ENCODE data around the gene PSMD13.
"Not testable (repeated sequence)": the region's sequence is repeated elsewhere in the genome, so short reads cannot be mapped to it uniquely, and the experiment has no call there.

The PSMD13 gene

GRCh38 chr11:279040-279965 is 42.5 kb downstream of the PSMD13 start:
- DNase-seq: no peak

DNA sequence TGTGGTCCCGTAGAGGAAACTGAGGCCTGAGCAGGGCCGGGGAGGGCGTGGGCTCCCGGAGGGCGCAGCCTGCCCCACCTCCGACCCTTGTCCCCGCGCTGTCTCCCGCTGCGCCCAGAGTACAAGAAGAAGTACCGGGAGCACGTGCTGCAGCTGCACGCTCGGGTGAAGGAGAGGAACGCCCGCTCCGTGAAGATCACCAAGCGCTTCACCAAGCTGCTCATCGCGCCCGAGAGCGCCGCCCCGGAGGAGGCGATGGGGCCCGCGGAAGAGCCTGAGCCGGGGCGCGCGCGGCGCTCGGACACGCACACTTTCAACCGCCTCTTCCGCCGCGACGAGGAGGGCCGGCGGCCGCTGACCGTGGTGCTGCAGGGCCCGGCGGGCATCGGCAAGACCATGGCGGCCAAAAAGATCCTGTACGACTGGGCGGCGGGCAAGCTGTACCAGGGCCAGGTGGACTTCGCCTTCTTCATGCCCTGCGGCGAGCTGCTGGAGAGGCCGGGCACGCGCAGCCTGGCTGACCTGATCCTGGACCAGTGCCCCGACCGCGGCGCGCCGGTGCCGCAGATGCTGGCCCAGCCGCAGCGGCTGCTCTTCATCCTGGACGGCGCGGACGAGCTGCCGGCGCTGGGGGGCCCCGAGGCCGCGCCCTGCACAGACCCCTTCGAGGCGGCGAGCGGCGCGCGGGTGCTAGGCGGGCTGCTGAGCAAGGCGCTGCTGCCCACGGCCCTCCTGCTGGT is 43.4 kb downstream of the PSMD13 start:
- DNase-seq: no peak

GRCh38 chr11:280706-281485 is 44.1 kb downstream of the PSMD13 start:
- DNase-seq: no peak

- no peak for DNase-seq
Measured at GRCh38 chr11:281486-282161, 44.8 kb downstream of the PSMD13 start.

DNA sequence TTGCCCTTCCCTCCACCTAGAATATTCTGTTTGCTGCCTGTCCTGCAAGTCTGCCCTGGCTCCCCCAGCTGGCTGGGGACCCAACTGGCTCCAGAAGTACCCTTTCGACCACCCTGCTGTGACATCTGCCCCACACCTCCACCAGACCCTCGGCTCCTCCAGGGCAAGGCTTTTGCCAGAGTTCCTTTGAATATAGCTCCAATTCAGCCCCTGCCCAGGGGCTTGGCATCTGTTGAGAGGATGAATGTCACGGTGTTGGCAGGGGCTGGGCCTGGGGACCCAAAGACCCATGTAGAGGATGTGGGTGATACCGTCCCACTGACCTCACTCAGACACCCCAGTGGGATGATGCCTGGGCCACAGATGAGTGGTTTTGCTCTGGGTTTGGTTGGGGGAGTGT is 45.4 kb downstream of the PSMD13 start:
- DNase-seq: no peak

DNA sequence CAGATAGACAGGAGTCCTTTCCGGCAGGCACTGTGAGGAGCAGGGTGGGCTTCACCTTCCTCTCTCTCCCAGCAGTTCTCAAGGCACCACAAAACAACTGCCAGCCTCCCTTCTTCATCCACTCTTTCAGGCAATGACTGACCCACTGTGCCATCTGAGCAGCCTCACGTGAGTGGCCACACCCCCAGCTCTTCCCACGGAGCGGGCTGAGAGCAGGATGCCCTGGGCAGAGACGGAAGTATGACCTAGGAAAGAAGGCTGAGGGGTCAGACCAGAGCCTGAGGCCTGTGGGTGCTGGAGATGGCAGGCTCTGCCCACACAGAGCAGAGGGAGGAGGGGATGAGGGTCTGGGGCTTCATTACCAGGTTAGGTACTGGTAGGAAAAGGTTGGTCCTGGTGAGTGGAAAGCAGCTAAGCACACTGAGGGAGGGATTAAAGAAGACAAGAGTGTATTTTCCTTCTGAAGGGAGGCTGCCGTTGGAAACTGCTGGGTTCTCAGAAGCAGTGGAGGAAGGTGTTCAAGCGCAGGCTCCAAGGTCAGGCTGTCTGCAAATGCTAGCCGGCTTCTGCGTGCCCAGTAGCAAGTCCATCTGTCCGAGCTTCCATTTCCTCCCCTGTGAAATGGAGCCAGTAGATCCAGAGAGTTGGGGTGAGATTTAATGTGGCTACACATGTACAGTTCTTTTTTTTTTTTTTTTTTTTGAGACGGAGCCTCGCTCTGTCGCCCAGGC is 46.0 kb downstream of the PSMD13 start:
- DNase-seq: no peak

- no peak for DNase-seq
Measured at GRCh38 chr11:283405-284104, 46.8 kb downstream of the PSMD13 start.

DNA sequence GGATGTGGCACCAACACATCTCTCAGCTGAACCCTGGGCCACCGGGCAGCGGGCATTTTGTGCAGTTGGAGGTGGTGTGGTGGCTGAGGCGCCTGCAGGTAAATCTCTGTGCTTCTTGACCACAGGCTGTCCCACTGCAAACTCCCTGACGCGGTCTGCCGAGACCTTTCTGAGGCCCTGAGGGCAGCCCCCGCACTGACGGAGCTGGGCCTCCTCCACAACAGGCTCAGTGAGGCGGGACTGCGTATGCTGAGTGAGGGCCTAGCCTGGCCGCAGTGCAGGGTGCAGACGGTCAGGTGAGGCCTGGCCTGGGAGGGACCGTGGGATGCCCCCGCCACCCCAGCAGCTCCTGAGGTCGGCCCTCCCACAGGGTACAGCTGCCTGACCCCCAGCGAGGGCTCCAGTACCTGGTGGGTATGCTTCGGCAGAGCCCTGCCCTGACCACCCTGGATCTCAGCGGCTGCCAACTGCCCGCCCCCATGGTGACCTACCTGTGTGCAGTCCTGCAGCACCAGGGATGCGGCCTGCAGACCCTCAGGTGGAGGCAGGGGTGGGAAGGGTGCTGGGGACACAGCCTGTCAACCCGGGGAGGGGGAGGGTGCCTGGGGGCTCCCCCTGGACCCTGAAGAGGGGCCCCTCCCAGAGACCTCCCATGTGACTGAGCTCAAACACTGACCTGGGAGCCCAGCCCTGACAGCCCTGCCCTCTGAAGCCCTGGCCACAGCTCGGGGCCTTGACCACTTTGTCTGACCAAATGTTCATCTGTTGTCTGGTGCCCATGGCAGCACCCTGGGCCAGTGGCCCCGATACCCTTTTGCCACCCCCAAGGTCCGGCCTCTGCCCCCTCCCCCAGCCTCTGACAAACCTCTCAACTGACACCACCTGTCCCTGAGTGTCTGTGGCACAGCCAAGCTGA is 47.6 kb downstream of the PSMD13 start:
- DNase-seq: no peak

DNA sequence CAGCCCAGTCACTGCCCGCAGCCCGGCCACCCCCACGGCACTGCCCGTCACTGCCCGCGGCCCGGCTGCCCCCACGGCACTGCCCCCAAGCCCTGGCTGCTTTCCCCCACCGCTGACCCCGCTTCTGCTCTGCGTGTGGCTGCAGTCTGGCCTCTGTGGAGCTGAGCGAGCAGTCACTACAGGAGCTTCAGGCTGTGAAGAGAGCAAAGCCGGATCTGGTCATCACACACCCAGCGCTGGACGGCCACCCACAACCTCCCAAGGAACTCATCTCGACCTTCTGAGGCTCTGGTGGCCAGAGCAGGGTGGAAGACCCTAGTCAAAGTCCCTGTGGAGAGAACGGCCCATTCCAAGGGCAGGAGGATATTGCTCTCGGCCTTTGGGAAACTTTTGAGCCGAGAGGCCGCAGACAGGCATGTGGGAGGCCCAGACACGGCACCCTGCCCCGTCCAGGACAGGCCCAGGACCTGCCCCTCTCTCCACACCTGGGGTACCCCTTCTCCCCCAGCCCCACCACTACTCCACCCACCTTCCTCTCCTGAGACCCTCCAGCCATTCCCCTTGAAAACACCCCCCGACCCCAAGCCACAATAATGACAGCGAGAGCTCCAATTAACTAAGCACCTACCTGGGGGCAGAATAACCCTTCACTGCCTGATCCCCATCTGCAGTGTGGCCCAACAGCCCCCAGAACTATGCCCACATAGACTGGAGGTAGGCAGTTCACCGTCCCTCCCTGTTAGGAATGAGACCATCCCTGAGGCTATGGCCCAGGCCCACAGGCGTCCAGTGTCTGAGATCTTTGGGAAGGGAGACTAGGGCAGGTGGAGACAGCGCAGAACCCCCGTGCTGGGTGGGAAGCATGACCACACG is 48.5 kb downstream of the PSMD13 start:
- DNase-seq: no peak

DNA sequence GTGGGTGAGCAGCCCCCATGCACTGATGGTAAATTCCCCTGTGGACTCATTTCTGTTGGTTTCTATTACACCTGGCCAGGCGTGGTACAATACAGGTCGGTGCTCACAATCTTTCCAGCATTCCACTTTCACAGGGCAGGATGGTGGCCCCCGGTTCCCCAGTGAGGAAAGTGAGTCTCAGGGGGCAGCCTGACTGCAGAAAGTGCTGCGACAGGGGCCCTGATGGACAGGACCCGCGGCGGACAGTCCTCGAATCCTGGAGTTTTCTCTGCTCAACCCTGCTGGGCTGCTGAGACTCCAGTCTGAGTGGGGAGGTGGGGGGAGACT is 49.1 kb downstream of the PSMD13 start:
- no peak for DNase-seq

GRCh38 chr11:286977-287820 is 50.4 kb downstream of the PSMD13 start:
- DNase-seq: not testable (repeated sequence)

DNA sequence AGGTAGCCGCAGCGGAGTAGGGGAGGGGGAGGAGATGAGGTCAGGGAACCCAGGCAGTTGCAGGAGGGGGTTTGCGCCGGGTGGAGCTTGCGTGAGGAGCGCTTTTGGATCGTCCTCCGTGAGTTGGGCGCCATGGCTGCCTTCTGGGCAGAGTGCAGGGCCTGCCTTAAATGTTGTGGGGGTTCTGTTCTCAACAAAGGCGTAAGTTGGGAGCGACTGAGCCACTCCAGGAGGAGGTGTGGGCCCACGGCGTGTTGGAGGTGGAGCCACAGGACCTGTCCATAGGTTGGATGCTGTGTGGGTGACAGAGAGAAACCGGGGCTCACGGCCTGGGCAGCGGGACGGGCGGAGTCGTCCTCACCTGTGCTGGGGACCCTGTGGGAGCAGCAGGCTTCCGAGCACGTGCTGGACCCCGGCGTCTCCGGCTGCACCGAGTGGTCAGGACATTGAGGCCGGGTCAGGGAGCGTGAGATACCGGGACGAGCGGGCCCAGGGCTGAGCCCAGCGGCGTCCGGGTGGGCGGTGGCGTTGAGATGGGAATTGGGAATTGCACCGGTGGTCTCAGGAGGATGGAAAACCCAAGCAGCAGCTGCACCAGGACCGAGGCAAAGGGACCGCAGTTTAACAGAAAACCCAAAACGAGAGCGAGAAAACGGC is 51.2 kb downstream of the PSMD13 start:
- no peak for DNase-seq

GRCh38 chr11:288478-289397 is 52.0 kb downstream of the PSMD13 start, which contains the start of gene PGGHG:
TSS of gene PGGHG (plus strand) at chr11:289126. CDS start at chr11:289817, 691 bp downstream.
- no peak for DNase-seq

GRCh38 chr11:289398-289711 is 52.6 kb downstream of the PSMD13 start:
- DNase-seq: no peak

GRCh38 chr11:289712-290620 is 53.2 kb downstream of the PSMD13 start:
- DNase-seq: no peak
